Measurements from ENCODE around the gene JAK1. TPM values are rescaled to one million over a fixed set of nuclear protein-coding genes. Genes with fewer than 3 reads are reported as not detected.

The JAK1 gene
- total and polyA plus RNA-seq, 2 donors (not counting 3 experiments of a cell fraction or from before 2014, with no cell fraction given), result 68.8 to 177 TPM

DNA sequence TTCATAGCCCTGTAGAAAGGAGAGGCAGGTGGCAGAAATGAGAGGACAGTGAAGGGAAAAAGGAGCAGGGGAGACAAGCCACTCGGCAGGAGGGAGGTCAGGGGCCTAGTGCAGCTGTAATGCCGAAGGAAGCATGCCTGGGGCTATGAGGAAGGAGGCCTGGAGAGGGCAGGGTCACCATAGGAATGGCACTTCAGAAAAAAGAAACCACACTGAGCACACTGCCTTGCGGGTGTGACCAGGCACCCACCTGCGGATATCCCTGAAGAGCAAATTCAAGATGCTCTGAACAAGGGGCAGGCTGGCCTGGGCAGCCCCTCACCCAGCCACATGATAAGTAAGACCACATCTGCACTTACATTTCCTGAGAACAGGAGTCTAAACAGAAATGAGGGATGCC lies 104.7 kb downstream of the JAK1 start:
- no peak overlapping the region for H3K4me3 ChIP-seq (replicated peaks in 1 of 3; ENCODE audit: insufficient read depth in 1 of 3, low read depth in 1 of 3, low read length in 3 of 3)
- peaks cover 24% of the 10 kb centered on the region for H3K4me1 ChIP-seq (ENCODE audit: control insufficient read depth, extremely low read depth, insufficient read depth, low read length)
- peaks cover 12 to 32% of the 10 kb centered on the region in 2 experiments for H3K36me3 ChIP-seq (ENCODE audit: control insufficient read depth in 2 of 2, extremely low read depth in 1 of 2, insufficient read depth in 2 of 2, low read length in 2 of 2)
- ChIA-PET CTCF (interaction anchor here (0.6 to 2.2 kb wide), 7 partner anchors 13 to 213 kb away, joined by 3 to 19 read pairs (median 4); partner anchors contain the start of gene JAK1), POLR2A (interaction anchor here (1.1 kb wide), 1 partner anchor 104 kb away, joined by 3 read pairs; the partner anchor contains the start of gene JAK1)
- H3K9me1 ChIP-seq (replicated peaks; ENCODE audit: control insufficient read depth, extremely low read depth, insufficient read depth, low read length), result no peaks in the 10 kb centered on the region
- no TSS peak for BruUV-seq (replicated peaks)
- dilution Hi-C loops (cut with MboI; ENCODE audit: extremely low pct_ligation_motif_present, low sequenced_read_pairs) (no loop called here), intact Hi-C loops (cut with micrococcal nuclease) (loop anchor here (2.0 kb wide), 1 partner anchor 159 kb away; no protein-coding TSS in a partner anchor)
- H3K79me2 ChIP-seq (ENCODE audit: control insufficient read depth, insufficient read depth, low read length), result peaks cover under 1% of the 10 kb centered on the region
- H3K9me3 ChIP-seq (replicated peaks; ENCODE audit: control insufficient read depth, insufficient read depth, low read length), result no peaks in the 10 kb centered on the region
- TF ChIP-seq GATA2 (IDR thresholded peaks at IDR 0.05; ENCODE audit: insufficient read depth, insufficient read length, low read depth, low read length) (no peak), POLR2A (IDR thresholded peaks at IDR 0.05; ENCODE audit: low read depth, low read length) (no peak), JUN (IDR thresholded peaks at IDR 0.05; ENCODE audit: borderline replicate concordance, insufficient read depth, insufficient read length, low read depth) (no peak), EZH2 (IDR thresholded peaks at IDR 0.05; ENCODE audit: borderline replicate concordance, low read depth, low read length, severe bottlenecking) (no peak), MYC (IDR thresholded peaks at IDR 0.05; ENCODE audit: low read depth, low read length) (no peak), POLR2AphosphoS5 (IDR thresholded peaks at IDR 0.05; ENCODE audit: insufficient read depth, low read depth, low read length) (no peak), FOS (IDR thresholded peaks at IDR 0.05; ENCODE audit: borderline replicate concordance, insufficient read depth, low read length) (no peak)
- TF ChIP-seq, protein P1, sequence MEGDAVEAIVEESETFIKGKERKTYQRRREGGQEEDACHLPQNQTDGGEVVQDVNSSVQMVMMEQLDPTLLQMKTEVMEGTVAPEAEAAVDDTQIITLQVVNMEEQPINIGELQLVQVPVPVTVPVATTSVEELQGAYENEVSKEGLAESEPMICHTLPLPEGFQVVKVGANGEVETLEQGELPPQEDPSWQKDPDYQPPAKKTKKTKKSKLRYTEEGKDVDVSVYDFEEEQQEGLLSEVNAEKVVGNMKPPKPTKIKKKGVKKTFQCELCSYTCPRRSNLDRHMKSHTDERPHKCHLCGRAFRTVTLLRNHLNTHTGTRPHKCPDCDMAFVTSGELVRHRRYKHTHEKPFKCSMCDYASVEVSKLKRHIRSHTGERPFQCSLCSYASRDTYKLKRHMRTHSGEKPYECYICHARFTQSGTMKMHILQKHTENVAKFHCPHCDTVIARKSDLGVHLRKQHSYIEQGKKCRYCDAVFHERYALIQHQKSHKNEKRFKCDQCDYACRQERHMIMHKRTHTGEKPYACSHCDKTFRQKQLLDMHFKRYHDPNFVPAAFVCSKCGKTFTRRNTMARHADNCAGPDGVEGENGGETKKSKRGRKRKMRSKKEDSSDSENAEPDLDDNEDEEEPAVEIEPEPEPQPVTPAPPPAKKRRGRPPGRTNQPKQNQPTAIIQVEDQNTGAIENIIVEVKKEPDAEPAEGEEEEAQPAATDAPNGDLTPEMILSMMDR (IDR thresholded peaks at IDR 0.05; ENCODE audit: extremely low read depth in 1 of 2, insufficient read depth in 1 of 2, low read depth in 1 of 2, low read length in 2 of 2), result peak in 1 of 2 donors; percentile 21
- H4K20me1 ChIP-seq (replicated peaks; ENCODE audit: control insufficient read depth, extremely low read depth, insufficient read depth, low read length), result no peaks in the 10 kb centered on the region
- FAIRE-seq, result no peak
- no peak overlapping the region for H3K9ac ChIP-seq (replicated peaks; ENCODE audit: extremely low read depth, insufficient read depth, low read length)
- no peak overlapping the region for H3K27ac ChIP-seq (ENCODE audit: insufficient read depth, low read depth, low read length)
- no peak overlapping the region for H3K4me2 ChIP-seq (ENCODE audit: insufficient read depth, low read length)
- no peak for DNase-seq (ENCODE audit: low read depth, low spot score)
- H2AFZ ChIP-seq (ENCODE audit: low read depth, low read length), result no peak overlapping the region
- no peaks in the 10 kb centered on the region for H3K27me3 ChIP-seq (ENCODE audit: control insufficient read depth in 2 of 2, insufficient read depth in 2 of 2, low read length in 2 of 2)

All from endothelial cell of umbilical vein (primary cell).